K562 (cell line): Measurements from ENCODE around the gene SOBP. TPM values are rescaled to one million over a fixed set of nuclear protein-coding genes. Genes with fewer than 3 reads are reported as not detected.

ENCODE experiments used
- CBX3 ChIP-seq, 2 experiments: IDR thresholded peaks; 1 replicate in 1 of 2; 2 replicates in 1 of 2; pipeline ENCODE4 v1.6.1; 2012; ENCODE audit warnings: inconsistent platforms in 2 of 2, low read length in 2 of 2, borderline replicate concordance in 1 of 2, control low read depth in 1 of 2
- CHD2 ChIP-seq: IDR thresholded peaks from 2 replicates; pipeline ENCODE4 v1.6.1; 2011; ENCODE audit warnings: low read depth, low read length
- HIVEP1 ChIP-seq: fragments of 250-450 bp; sonication (Bioruptor Pico); IDR thresholded peaks from 2 replicates; pipeline ENCODE4 v1.4.0; 2020; ENCODE audit warnings: mild to moderate bottlenecking
- KDM4B ChIP-seq, 2 experiments: fragments of 450-650 bp in 1 of 2; sonication (generic) in 1 of 2; IDR thresholded peaks; 2 replicates each; pipeline ENCODE4 v1.6.1; 2016 to 2017; ENCODE audit warnings: borderline replicate concordance in 2 of 2, antibody characterized with exemption in 1 of 2, low read depth in 1 of 2, mild to moderate bottlenecking in 1 of 2
- MXD1 ChIP-seq: fragments of 250-450 bp; sonication (Bioruptor Pico); IDR thresholded peaks from 2 replicates; pipeline ENCODE4 v1.8.0; 2021; ENCODE audit warnings: borderline replicate concordance, mild to moderate bottlenecking, moderate library complexity; ENCODE audit not compliant: poor library complexity, severe bottlenecking
- NR1H2 ChIP-seq: sonication (generic); formaldehyde crosslinking; IDR thresholded peaks from 2 replicates; pipeline ENCODE4 v1.4.0; 2020; ENCODE audit warnings: mild to moderate bottlenecking, missing genetic modification reagents
- NRF1 ChIP-seq, 2 experiments: fragments of 450-650 bp; IDR thresholded peaks in 1 of 2; conservative IDR thresholded peaks in 1 of 2; 2 replicates each; pipeline ENCODE4 v1.6.1; 2014; ENCODE audit warnings: mild to moderate bottlenecking in 2 of 2
- PML ChIP-seq: IDR thresholded peaks from 2 replicates; pipeline ENCODE4 v1.6.1; 2012; ENCODE audit warnings: low read length, inconsistent platforms
- PRDM10 ChIP-seq: fragments of 450-650 bp; IDR thresholded peaks from 2 replicates; pipeline ENCODE4 v1.6.1; 2018; ENCODE audit not compliant: partially characterized antibody
- RAD21 ChIP-seq, 2 experiments: fragments of 250-450 bp in 1 of 2; fragments of 450-650 bp in 1 of 2; sonication (Bioruptor Pico) in 1 of 2; formaldehyde crosslinking in 1 of 2; IDR thresholded peaks in 1 of 2; conservative IDR thresholded peaks in 1 of 2; 2 replicates each; pipeline versions ENCODE4 v1.4.0 to v1.8.0; 2020 to 2022; ENCODE audit warnings: mild to moderate bottlenecking in 2 of 2, moderate library complexity in 1 of 2
- RREB1 ChIP-seq: fragments of 250-450 bp; sonication (Bioruptor Pico); IDR thresholded peaks from 2 replicates; pipeline ENCODE4 v1.4.0; 2020
- TCF7L2 ChIP-seq: fragments of 150-350 bp; IDR thresholded peaks from 2 replicates; pipeline ENCODE4 v1.6.1; 2016; ENCODE audit warnings: low read depth, mild to moderate bottlenecking, low read length, moderate library complexity
- ZNF140 ChIP-seq: fragments of 250-450 bp; sonication (Bioruptor Pico); IDR thresholded peaks from 2 replicates; pipeline ENCODE4 v1.8.0; 2021; ENCODE audit warnings: moderate library complexity, mild to moderate bottlenecking, inconsistent platforms
- ZNF174 ChIP-seq: fragments of 250-450 bp; sonication (Bioruptor Pico); IDR thresholded peaks from 2 replicates; pipeline ENCODE4 v1.4.0; 2020; ENCODE audit warnings: mild to moderate bottlenecking
- polyA plus RNA-seq, 8 experiments: library from polyadenylated mRNA; depleted of rRNA in 4 of 8; stranded (reverse) in 5 of 8; unstranded in 3 of 8; fragments of >200 nt; fragmentation: Nextera tagmentation in 2 of 8; fragmentation: Illumina TruSeq in 1 of 8; extraction: Ambion mirVana in 2 of 8; extraction: Trizol in 1 of 8; gene quantifications; 2 replicates each; pipeline versions ENCODE4 v1.2.1 to v1.2.3, GENCODE V29; 2011 to 2014; ENCODE audit warnings: inconsistent platforms in 1 of 8, missing spikeins in 1 of 8
- total RNA-seq, 7 experiments: library from RNA; depleted of rRNA in 6 of 7; stranded (reverse); fragments of >200 nt in 6 of 7; fragmentation: Illumina TruSeq in 2 of 7; extraction: Trizol in 2 of 7; gene quantifications; 2 replicates each; pipeline versions ENCODE4 v1.2.1 to v1.2.3, GENCODE V29; 2011 to 2021; ENCODE audit warnings: low replicate concordance in 1 of 7

Gene SOBP
- total and polyA plus RNA-seq, 9 of the 15 experiments (the other 6 are each of a cell fraction or from before 2014, with no cell fraction given) = 0.16 TPM; not detected in 8

- no peak for TF ChIP-seq RREB1
- peak; percentile 65 for TF ChIP-seq PML
- TF ChIP-seq CBX3 (IDR thresholded peaks at IDR 0.05; ENCODE audit: borderline replicate concordance in 1 of 2, low read length in 2 of 2) = peak in 1 of 2 experiments; percentile 33; a peak in 1 of 3 replicates
- no peak for TF ChIP-seq ZNF140 (CRISPR knock-in tag)
- TF ChIP-seq NR1H2 (CRISPR knock-in tag) = no peak
- peak; percentile 33 for TF ChIP-seq PRDM10
- no peak for TF ChIP-seq ZNF174 (CRISPR knock-in tag)
- TF ChIP-seq NRF1 (conservative IDR thresholded peaks at IDR 0.05 in 1 of 2, IDR thresholded peaks at IDR 0.05 in 1 of 2) = peak; percentile 46 to 48; a peak in 3 of 4 replicates
- peak in 1 of 2 experiments; percentile 18; a peak in 1 of 4 replicates for TF ChIP-seq KDM4B (IDR thresholded peaks at IDR 0.05; ENCODE audit: borderline replicate concordance in 2 of 2, low read depth in 1 of 2)
- no peak for TF ChIP-seq HIVEP1 (CRISPR knock-in tag)
- TF ChIP-seq MXD1 (CRISPR knock-in tag) = no peak
- peak; percentile 46; the same call in 1 of the 2 replicates for TF ChIP-seq TCF7L2
- peak; percentile 42 to 50 for TF ChIP-seq RAD21 (CRISPR knock-in tag; conservative IDR thresholded peaks at IDR 0.05 in 1 of 2, IDR thresholded peaks at IDR 0.05 in 1 of 2)
- TF ChIP-seq CHD2 = no peak
Observed at GRCh38 chr6:107459283-107460082, 30.4 kb upstream of the SOBP start, which contains the start of gene PDSS2 (continued).
